ENCODE data around the gene ZCCHC2. TPM values are rescaled to one million over a fixed set of nuclear protein-coding genes. Genes with fewer than 3 reads are reported as not detected.

The ZCCHC2 gene
- total RNA-seq, 1 donor from 2014 or later = 8.7 TPM

DNA sequence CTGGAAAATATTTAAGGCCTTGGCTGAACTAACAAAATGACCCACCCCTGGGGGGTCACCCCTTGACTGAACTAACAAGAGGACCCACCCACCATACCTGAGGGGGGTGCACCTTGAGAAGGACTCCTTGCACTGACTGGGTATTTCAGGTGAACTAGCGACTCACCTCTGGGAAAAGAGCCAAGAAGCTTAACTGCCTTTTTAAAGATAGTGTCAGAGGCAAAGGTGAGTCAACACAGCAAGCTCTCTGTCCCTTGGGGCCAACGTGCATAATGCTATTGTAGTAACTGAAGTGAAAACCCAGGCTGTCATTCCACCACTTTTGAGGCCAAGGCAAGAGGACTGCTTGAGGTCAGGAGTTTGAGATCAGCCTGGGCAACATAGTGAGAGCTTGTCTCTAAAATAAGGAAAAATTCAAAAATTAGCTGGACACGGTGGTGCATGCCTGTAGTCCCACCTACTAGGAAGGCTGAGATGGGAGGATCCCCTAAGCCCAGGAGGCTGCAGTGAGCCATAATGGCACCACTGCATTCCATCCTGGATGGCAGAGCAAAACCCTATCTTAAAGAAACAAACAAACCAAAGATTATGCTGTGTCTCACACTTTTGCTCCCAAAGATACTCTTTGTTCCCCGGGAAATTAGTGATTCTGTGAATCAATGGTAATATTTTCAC lies 36.4 kb upstream of the ZCCHC2 start:
- DNase-seq (ENCODE audit: low read depth) = peak; percentile 99
- TF ChIP-seq, protein P1, sequence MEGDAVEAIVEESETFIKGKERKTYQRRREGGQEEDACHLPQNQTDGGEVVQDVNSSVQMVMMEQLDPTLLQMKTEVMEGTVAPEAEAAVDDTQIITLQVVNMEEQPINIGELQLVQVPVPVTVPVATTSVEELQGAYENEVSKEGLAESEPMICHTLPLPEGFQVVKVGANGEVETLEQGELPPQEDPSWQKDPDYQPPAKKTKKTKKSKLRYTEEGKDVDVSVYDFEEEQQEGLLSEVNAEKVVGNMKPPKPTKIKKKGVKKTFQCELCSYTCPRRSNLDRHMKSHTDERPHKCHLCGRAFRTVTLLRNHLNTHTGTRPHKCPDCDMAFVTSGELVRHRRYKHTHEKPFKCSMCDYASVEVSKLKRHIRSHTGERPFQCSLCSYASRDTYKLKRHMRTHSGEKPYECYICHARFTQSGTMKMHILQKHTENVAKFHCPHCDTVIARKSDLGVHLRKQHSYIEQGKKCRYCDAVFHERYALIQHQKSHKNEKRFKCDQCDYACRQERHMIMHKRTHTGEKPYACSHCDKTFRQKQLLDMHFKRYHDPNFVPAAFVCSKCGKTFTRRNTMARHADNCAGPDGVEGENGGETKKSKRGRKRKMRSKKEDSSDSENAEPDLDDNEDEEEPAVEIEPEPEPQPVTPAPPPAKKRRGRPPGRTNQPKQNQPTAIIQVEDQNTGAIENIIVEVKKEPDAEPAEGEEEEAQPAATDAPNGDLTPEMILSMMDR (IDR thresholded peaks at IDR 0.05; ENCODE audit: insufficient read depth, low read length, severe bottlenecking) = no peak
- FAIRE-seq = peak; percentile 98
- no peaks in the 10 kb centered on the region for H3K27me3 ChIP-seq (ENCODE audit: control insufficient read depth, insufficient read depth, low read length)
- H3K36me3 ChIP-seq (ENCODE audit: control insufficient read depth, insufficient read depth, low read length) = no peaks in the 10 kb centered on the region
- no peak overlapping the region for H3K4me3 ChIP-seq (ENCODE audit: low read depth, low read length)

DNA sequence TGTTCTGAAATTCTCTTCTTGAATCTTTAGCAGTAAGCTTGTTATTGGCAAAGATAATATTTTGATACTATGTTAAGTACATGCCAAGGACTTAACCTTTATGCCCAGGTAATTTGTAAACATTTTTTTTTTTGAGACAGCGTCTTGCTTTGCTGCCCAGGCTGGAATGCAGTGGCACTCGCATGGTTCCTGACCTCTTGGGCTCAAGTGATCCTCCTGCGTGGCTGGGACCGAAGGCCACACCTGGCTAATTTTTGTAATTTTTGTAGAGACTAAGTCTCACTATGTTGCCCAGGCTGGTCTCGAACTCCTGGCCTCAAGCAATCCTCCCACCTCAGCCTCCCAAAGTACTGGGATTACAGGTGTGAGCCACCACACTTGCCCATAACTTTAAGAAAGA lies 35.7 kb upstream of the ZCCHC2 start:
- Histone ChIP-seq H3K4me3 (ENCODE audit: low read depth, low read length) (no peak overlapping the region), H3K27me3 (ENCODE audit: control insufficient read depth, insufficient read depth, low read length) (no peaks in the 10 kb centered on the region), H3K36me3 (ENCODE audit: control insufficient read depth, insufficient read depth, low read length) (no peaks in the 10 kb centered on the region)
- DNase-seq (ENCODE audit: low read depth) (no peak), FAIRE-seq (no peak)
- TF ChIP-seq, protein P1 (IDR thresholded peaks at IDR 0.05; ENCODE audit: insufficient read depth, low read length, severe bottlenecking) = no peak

DNA sequence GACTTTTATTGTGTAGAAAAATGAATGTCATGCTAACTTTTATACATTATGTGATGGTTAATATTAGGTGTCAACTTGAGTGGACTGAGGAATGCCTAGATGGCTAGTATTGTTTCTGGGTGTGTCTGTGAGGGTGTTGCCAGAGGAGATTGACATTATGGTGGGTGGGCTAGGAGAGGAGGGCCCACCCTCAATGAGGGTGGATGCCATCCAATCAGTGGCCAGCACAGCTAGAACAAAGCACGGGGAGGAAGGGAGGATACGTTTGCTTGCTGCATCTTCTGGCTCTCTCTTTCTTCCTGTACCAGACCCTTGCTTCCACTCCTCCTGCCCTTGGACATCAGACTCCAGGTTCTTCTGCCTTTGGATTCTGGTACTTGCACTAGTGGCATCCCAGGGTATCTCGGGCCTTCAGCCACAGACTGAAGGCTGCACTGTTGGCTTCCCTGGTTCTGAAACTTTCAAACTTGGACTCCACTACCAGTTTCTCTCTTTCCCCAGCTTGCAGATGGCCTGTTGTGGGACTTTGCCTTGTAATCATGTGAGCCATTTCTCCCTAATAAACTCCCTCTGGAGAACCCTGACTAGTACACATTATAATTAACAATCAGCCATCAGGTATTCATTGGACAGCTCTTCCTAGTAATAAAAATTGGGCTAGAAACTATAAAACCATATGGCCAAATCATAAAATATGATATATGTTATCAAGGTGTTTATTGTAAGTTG lies 31.7 kb upstream of the ZCCHC2 start:
- Histone ChIP-seq H3K27me3 (ENCODE audit: control insufficient read depth, insufficient read depth, low read length) (no peaks in the 10 kb centered on the region), H3K36me3 (ENCODE audit: control insufficient read depth, insufficient read depth, low read length) (no peaks in the 10 kb centered on the region), H3K4me3 (ENCODE audit: low read depth, low read length) (no peak overlapping the region)
- TF ChIP-seq, protein P1 (IDR thresholded peaks at IDR 0.05; ENCODE audit: insufficient read depth, low read length, severe bottlenecking) = no peak
- FAIRE-seq (no peak), DNase-seq (ENCODE audit: low read depth) (no peak)

DNA sequence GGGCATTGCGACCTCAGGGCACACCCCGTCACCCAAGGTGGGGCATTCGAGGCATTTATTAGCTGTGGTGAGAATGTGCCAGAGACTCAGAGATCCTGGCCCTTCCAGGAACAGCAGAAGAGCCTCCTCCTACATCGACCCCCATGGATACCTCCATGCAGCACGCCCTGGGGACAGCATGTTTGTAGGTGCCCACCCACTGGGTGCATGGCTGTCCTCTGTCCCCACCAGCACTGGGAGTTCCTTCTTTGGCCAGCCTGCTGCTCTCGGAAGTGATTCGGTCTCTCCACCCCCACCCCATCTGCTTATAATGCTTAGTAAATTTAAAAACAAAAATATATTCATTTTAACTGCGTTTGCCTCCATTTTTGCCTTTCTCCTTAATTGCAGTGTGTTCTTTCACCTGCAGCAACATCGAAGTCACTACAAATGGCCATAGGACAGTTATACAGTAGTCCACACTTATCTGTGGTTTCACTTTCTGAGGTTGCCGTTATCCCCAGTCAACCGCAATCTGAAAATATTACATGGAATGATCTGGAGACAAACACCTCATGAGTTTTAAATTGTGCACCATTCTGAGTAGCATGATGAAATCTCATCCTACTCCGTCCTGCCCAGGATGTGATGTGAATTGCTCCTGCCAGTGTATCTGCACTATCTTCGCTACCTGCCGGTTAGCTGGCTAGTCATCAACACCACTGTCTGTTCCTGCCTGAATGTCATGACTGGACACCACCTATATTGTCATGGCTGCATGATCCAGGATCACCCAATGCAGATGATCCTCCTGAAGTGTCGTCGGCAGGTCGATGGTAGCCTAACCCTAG lies 29.6 kb upstream of the ZCCHC2 start:
- Histone ChIP-seq H3K36me3 (ENCODE audit: control insufficient read depth, insufficient read depth, low read length) (no peaks in the 10 kb centered on the region), H3K4me3 (ENCODE audit: low read depth, low read length) (no peak overlapping the region), H3K27me3 (ENCODE audit: control insufficient read depth, insufficient read depth, low read length) (no peaks in the 10 kb centered on the region)
- DNase-seq (ENCODE audit: low read depth) (no peak), FAIRE-seq (peak; percentile 40)
- TF ChIP-seq, protein P1 (IDR thresholded peaks at IDR 0.05; ENCODE audit: insufficient read depth, low read length, severe bottlenecking) = no peak

- H3K36me3 ChIP-seq (ENCODE audit: control insufficient read depth, insufficient read depth, low read length) = no peaks in the 10 kb centered on the region
- H3K27me3 ChIP-seq (ENCODE audit: control insufficient read depth, insufficient read depth, low read length) = no peaks in the 10 kb centered on the region
- no peak for DNase-seq (ENCODE audit: low read depth)
- no peak for FAIRE-seq
- TF ChIP-seq, protein P1 (IDR thresholded peaks at IDR 0.05; ENCODE audit: insufficient read depth, low read length, severe bottlenecking) = no peak
- no peak overlapping the region for H3K4me3 ChIP-seq (ENCODE audit: low read depth, low read length)
Measured at GRCh38 chr18:62494764-62495163, 28.1 kb upstream of the ZCCHC2 start.
